DND-41 (cell line): ENCODE measurements around the gene EHMT1.

Experiments
- ATAC-seq: fragments of 200-7000 bp; cut with Tn5 transposase; 3 replicates; pipeline ENCODE4 v1.9.1; 2021; ENCODE audit warnings: low read depth; ENCODE audit not compliant: insufficient read depth
- DNase-seq: peaks from one replicate; pipeline ENCODE4 v3.0.0-alpha.2; 2020
- H2AFZ ChIP-seq: 2 replicates; pipeline ENCODE4 v1.6.0; 2012; ENCODE audit warnings: low read depth, low read length
- H3K27ac ChIP-seq: 2 replicates; pipeline ENCODE4 v1.5.1; 2012; ENCODE audit warnings: low read length, inconsistent platforms
- H3K27me3 ChIP-seq: fragments of 200-600 bp; sonication (generic); 2 replicates; pipeline ENCODE4 v1.6.0; 2012; ENCODE audit warnings: low read length, mild to moderate bottlenecking, inconsistent platforms; ENCODE audit not compliant: insufficient read depth, poor library complexity
- H3K36me3 ChIP-seq: 2 replicates; pipeline ENCODE4 v1.5.1; 2012; ENCODE audit warnings: low read length, inconsistent platforms; ENCODE audit not compliant: insufficient read depth
- H3K4me1 ChIP-seq: 2 replicates; pipeline ENCODE4 v1.5.1; 2012; ENCODE audit warnings: mild to moderate bottlenecking, low read length; ENCODE audit not compliant: insufficient read depth
- H3K4me2 ChIP-seq: 2 replicates; pipeline ENCODE4 v1.6.0; 2012; ENCODE audit warnings: mild to moderate bottlenecking, moderate library complexity, low read length, inconsistent platforms; ENCODE audit not compliant: insufficient read depth
- H3K4me3 ChIP-seq, 2 experiments: fragments of 200-600 bp in 1 of 2; shearing (Covaris generic) in 1 of 2; 2 replicates each; pipeline ENCODE4 v1.5.1; 2012 to 2016; ENCODE audit warnings: inconsistent platforms in 2 of 2, low read length in 2 of 2, mild to moderate bottlenecking in 2 of 2, low read depth in 1 of 2, moderate library complexity in 1 of 2
- H3K79me2 ChIP-seq: 2 replicates; pipeline ENCODE4 v1.6.0; 2012; ENCODE audit warnings: low read length, inconsistent platforms; ENCODE audit not compliant: insufficient read depth
- H3K9ac ChIP-seq: 2 replicates; pipeline ENCODE4 v1.6.0; 2012; ENCODE audit warnings: low read depth, mild to moderate bottlenecking, inconsistent platforms, low read length, moderate library complexity
- H3K9me3 ChIP-seq: 2 replicates; pipeline ENCODE4 v1.5.1; 2012; ENCODE audit warnings: low read length, moderate library complexity, mild to moderate bottlenecking, inconsistent platforms; ENCODE audit not compliant: insufficient read depth, severe bottlenecking
- H4K20me1 ChIP-seq: 2 replicates; pipeline ENCODE4 v1.6.0; 2012; ENCODE audit warnings: low read length; ENCODE audit not compliant: insufficient read depth
- EZH2 ChIP-seq: IDR thresholded peaks from 3 replicates; pipeline ENCODE4 v1.6.1; 2012; ENCODE audit warnings: borderline replicate concordance, low read depth, mild to moderate bottlenecking, moderate library complexity, low read length, inconsistent platforms; ENCODE audit not compliant: severe bottlenecking
- TF ChIP-seq, protein P1 (sequence below): IDR thresholded peaks from 2 replicates; pipeline ENCODE4 v1.5.1; 2012; ENCODE audit warnings: borderline replicate concordance, low read length, moderate library complexity, mild to moderate bottlenecking; ENCODE audit not compliant: poor library complexity, severe bottlenecking; ENCODE audit errors: extremely low read depth

Gene EHMT1

GRCh38 chr9:137757139-137757538 is 138.3 kb downstream of the EHMT1 start:
- peaks cover 85% of the 10 kb centered on the region for H3K36me3 ChIP-seq
- H3K9me3 ChIP-seq, result no peaks in the 10 kb centered on the region
- DNase-seq (no peak), ATAC-seq (no peak)
- no peaks in the 10 kb centered on the region for H3K27me3 ChIP-seq
- no peak for TF ChIP-seq EZH2
- TF ChIP-seq, protein P1, sequence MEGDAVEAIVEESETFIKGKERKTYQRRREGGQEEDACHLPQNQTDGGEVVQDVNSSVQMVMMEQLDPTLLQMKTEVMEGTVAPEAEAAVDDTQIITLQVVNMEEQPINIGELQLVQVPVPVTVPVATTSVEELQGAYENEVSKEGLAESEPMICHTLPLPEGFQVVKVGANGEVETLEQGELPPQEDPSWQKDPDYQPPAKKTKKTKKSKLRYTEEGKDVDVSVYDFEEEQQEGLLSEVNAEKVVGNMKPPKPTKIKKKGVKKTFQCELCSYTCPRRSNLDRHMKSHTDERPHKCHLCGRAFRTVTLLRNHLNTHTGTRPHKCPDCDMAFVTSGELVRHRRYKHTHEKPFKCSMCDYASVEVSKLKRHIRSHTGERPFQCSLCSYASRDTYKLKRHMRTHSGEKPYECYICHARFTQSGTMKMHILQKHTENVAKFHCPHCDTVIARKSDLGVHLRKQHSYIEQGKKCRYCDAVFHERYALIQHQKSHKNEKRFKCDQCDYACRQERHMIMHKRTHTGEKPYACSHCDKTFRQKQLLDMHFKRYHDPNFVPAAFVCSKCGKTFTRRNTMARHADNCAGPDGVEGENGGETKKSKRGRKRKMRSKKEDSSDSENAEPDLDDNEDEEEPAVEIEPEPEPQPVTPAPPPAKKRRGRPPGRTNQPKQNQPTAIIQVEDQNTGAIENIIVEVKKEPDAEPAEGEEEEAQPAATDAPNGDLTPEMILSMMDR, result no peak
- peaks cover 6% of the 10 kb centered on the region; the same call in 1 of the 2 replicates for H4K20me1 ChIP-seq
- H3K27ac ChIP-seq, result no peak overlapping the region
- H2AFZ ChIP-seq, result no peak overlapping the region
- peaks cover 5% of the 10 kb centered on the region; the same call in 1 of the 2 replicates for H3K79me2 ChIP-seq
- H3K4me3 ChIP-seq, result no peak overlapping the region
- H3K9ac ChIP-seq, result no peak overlapping the region
- no peaks in the 10 kb centered on the region for H3K4me1 ChIP-seq
- no peak overlapping the region for H3K4me2 ChIP-seq

DNA sequence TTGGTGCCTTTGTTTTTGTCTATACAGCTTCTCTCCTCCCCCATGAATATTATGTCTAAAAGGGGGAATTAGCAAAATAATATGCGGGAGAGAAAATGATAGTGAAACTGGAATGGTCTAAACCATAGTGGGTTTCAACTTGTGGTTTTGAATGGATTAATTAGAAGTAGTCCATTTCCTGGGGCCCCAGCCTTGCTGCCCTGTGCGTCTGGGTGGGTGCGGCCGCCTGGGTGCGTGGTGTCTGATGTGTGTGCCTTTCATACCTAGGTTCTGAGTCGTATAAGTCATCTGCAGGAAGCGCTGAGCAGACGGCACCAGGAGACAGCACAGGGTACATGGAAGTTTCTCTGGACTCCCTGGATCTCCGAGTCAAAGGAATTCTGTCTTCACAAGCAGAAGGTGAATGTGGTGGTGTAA is 138.8 kb downstream of the EHMT1 start:
- Histone ChIP-seq H3K79me2 (peaks cover 5% of the 10 kb centered on the region; the same call in 1 of the 2 replicates), H3K4me1 (no peaks in the 10 kb centered on the region), H4K20me1 (peaks cover 6% of the 10 kb centered on the region; the same call in 1 of the 2 replicates), H3K4me2 (no peak overlapping the region), H3K27me3 (no peaks in the 10 kb centered on the region), H3K9me3 (no peaks in the 10 kb centered on the region), H3K36me3 (peaks cover 85% of the 10 kb centered on the region), H3K9ac (no peak overlapping the region), H3K27ac (no peak overlapping the region), H3K4me3 (no peak overlapping the region), H2AFZ (no peak overlapping the region)
- DNase-seq (no peak), ATAC-seq (no peak; the same call in 2 of the 3 replicates)
- TF ChIP-seq, protein P1, result no peak
- TF ChIP-seq EZH2, result no peak

DNA sequence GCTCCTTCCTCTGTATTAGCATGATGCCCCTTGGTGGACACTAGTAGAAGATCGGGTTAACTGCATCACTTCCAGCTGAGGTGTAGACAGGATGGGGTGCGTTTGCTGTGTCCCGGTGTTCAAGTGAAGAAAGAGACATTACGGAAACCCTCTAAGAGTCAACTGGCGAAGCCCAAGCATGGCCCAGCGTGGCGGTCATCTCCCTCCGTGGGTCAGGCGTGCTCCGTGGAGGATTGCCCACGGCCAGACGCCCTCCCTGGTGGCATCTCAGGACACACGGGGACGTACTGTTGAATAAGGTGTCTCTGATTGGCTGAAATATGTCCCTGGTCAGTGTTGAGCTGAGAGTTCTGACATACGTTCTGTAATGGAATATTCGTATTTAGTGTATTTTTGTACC is 139.3 kb downstream of the EHMT1 start:
- Histone ChIP-seq H3K4me2 (no peak overlapping the region), H4K20me1 (peaks cover 6% of the 10 kb centered on the region; the same call in 1 of the 2 replicates), H3K79me2 (peaks cover 2% of the 10 kb centered on the region; the same call in 1 of the 2 replicates), H3K27ac (no peak overlapping the region), H3K9me3 (no peaks in the 10 kb centered on the region), H2AFZ (no peak overlapping the region), H3K4me1 (no peaks in the 10 kb centered on the region), H3K9ac (no peak overlapping the region), H3K36me3 (peaks cover 85% of the 10 kb centered on the region), H3K4me3 (no peak overlapping the region), H3K27me3 (no peaks in the 10 kb centered on the region)
- ATAC-seq (no peak), DNase-seq (no peak)
- TF ChIP-seq, protein P1, result no peak
- no peak for TF ChIP-seq EZH2
